Liver (tissue), 3 donors: Measurements from ENCODE around the gene NFKBIB.

Source experiments
- JUND ChIP-seq, 2 donors: IDR thresholded peaks; 2 replicates each; pipeline ENCODE4 v1.6.1; 2016; ENCODE audit warnings: antibody characterized with exemption in 2 of 2
- NR2F2 ChIP-seq: IDR thresholded peaks from 2 replicates; pipeline ENCODE4 v1.6.1; 2016; ENCODE audit warnings: antibody characterized with exemption
- RXRA ChIP-seq, 2 donors: IDR thresholded peaks; 2 replicates each; pipeline ENCODE4 v1.6.1; 2017 to 2018; ENCODE audit warnings: antibody characterized with exemption in 2 of 2, mild to moderate bottlenecking in 1 of 2
- YY1 ChIP-seq: IDR thresholded peaks from 2 replicates; pipeline ENCODE4 v1.6.1; 2016; ENCODE audit warnings: antibody characterized with exemption, mild to moderate bottlenecking
- TF ChIP-seq, protein P1 (sequence below): fragments of 150-350 bp; IDR thresholded peaks from 2 replicates; pipeline ENCODE4 v1.5.1; 2017; ENCODE audit warnings: improper control_type of control experiment, low read depth, low read length; ENCODE audit not compliant: missing input control
- TF ChIP-seq, protein P2 (sequence below): IDR thresholded peaks from 2 replicates; pipeline ENCODE4 v1.6.1; 2016; ENCODE audit warnings: antibody characterized with exemption, mild to moderate bottlenecking
- TF ChIP-seq, protein P3 (sequence below): IDR thresholded peaks from 2 replicates; pipeline ENCODE4 v1.6.1; 2016; ENCODE audit warnings: antibody characterized with exemption
- donor health status: healthy.
- donor health status: healthy.

DNA sequence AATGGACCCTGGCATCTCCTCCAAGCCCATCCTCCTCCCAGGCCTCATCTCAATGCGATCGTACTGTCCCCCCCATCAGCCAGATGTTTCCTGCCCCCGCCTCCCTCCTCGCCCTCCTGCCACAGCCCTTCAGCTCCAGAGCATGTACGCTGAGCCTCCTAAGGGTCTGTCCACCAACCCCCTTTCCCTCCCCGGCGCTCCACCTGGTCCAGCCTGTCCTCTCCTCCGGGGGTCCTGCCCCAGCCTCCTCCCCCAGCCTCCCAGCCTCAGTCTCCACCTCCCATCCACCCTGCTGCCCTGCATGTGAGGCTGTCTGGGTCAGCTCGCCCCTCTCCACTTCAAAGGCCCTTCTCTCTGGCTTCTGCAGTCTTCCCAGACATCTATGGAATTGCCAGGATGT is 4.8 kb upstream of the NFKBIB start:
- TF ChIP-seq, protein P1, sequence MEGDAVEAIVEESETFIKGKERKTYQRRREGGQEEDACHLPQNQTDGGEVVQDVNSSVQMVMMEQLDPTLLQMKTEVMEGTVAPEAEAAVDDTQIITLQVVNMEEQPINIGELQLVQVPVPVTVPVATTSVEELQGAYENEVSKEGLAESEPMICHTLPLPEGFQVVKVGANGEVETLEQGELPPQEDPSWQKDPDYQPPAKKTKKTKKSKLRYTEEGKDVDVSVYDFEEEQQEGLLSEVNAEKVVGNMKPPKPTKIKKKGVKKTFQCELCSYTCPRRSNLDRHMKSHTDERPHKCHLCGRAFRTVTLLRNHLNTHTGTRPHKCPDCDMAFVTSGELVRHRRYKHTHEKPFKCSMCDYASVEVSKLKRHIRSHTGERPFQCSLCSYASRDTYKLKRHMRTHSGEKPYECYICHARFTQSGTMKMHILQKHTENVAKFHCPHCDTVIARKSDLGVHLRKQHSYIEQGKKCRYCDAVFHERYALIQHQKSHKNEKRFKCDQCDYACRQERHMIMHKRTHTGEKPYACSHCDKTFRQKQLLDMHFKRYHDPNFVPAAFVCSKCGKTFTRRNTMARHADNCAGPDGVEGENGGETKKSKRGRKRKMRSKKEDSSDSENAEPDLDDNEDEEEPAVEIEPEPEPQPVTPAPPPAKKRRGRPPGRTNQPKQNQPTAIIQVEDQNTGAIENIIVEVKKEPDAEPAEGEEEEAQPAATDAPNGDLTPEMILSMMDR: no peak
- TF ChIP-seq YY1 (no peak), JUND (IDR thresholded peaks at IDR 0.05) (no peak), NR2F2 (no peak), RXRA (IDR thresholded peaks at IDR 0.05) (no peak)
- TF ChIP-seq, protein P2, sequence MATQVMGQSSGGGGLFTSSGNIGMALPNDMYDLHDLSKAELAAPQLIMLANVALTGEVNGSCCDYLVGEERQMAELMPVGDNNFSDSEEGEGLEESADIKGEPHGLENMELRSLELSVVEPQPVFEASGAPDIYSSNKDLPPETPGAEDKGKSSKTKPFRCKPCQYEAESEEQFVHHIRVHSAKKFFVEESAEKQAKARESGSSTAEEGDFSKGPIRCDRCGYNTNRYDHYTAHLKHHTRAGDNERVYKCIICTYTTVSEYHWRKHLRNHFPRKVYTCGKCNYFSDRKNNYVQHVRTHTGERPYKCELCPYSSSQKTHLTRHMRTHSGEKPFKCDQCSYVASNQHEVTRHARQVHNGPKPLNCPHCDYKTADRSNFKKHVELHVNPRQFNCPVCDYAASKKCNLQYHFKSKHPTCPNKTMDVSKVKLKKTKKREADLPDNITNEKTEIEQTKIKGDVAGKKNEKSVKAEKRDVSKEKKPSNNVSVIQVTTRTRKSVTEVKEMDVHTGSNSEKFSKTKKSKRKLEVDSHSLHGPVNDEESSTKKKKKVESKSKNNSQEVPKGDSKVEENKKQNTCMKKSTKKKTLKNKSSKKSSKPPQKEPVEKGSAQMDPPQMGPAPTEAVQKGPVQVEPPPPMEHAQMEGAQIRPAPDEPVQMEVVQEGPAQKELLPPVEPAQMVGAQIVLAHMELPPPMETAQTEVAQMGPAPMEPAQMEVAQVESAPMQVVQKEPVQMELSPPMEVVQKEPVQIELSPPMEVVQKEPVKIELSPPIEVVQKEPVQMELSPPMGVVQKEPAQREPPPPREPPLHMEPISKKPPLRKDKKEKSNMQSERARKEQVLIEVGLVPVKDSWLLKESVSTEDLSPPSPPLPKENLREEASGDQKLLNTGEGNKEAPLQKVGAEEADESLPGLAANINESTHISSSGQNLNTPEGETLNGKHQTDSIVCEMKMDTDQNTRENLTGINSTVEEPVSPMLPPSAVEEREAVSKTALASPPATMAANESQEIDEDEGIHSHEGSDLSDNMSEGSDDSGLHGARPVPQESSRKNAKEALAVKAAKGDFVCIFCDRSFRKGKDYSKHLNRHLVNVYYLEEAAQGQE: no peak
- TF ChIP-seq, protein P3, sequence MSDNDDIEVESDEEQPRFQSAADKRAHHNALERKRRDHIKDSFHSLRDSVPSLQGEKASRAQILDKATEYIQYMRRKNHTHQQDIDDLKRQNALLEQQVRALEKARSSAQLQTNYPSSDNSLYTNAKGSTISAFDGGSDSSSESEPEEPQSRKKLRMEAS: no peak
